HepG2 (cell line): ENCODE data around the gene CDH19.

Experiments used
- HOXA9 ChIP-seq: sonication (generic); formaldehyde crosslinking; IDR thresholded peaks from 2 replicates; pipeline ENCODE4 v1.8.1; 2022; ENCODE audit warnings: missing genetic modification reagents, mild to moderate bottlenecking, moderate library complexity, borderline replicate concordance
- IRF2 ChIP-seq: IDR thresholded peaks from 2 replicates; pipeline ENCODE4 v1.6.1; 2018; ENCODE audit warnings: missing genetic modification reagents, missing compliant biosample characterization
- MZF1 ChIP-seq: sonication (generic); formaldehyde crosslinking; IDR thresholded peaks from 2 replicates; pipeline ENCODE4 v1.8.1; 2023; ENCODE audit warnings: mild to moderate bottlenecking, missing genetic modification reagents, borderline replicate concordance
- NFRKB ChIP-seq: fragments of 450-650 bp; IDR thresholded peaks from 2 replicates; pipeline ENCODE4 v1.6.1; 2017
- SUZ12 ChIP-seq: fragments of 150-350 bp; IDR thresholded peaks from 2 replicates; pipeline ENCODE4 v1.6.1; 2014; ENCODE audit warnings: low read depth, low read length
- TF ChIP-seq, protein P1 (sequence below): sonication (generic); formaldehyde crosslinking; IDR thresholded peaks from 2 replicates; pipeline ENCODE4 v1.4.0; 2020; ENCODE audit warnings: mild to moderate bottlenecking, missing genetic modification reagents

DNA sequence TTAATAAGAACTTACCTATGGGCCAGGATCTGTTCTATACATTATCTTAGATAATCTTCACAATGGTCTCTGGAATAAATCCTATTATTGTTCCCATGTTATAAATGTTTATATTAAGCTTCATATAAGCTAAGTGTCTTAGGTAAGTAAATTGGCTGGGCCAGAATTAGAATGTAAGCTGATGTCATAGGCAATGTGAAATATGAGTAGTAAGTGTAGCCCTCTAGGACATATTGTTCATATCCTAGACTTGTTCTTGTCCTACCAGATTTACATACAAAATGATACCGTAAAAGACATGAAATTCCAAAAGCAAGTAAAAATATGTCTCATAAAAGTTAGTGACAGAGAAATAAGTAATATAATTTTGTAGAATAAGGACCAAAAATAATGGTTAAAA lies 89.9 kb downstream of the CDH19 start:
- TF ChIP-seq, protein P1, sequence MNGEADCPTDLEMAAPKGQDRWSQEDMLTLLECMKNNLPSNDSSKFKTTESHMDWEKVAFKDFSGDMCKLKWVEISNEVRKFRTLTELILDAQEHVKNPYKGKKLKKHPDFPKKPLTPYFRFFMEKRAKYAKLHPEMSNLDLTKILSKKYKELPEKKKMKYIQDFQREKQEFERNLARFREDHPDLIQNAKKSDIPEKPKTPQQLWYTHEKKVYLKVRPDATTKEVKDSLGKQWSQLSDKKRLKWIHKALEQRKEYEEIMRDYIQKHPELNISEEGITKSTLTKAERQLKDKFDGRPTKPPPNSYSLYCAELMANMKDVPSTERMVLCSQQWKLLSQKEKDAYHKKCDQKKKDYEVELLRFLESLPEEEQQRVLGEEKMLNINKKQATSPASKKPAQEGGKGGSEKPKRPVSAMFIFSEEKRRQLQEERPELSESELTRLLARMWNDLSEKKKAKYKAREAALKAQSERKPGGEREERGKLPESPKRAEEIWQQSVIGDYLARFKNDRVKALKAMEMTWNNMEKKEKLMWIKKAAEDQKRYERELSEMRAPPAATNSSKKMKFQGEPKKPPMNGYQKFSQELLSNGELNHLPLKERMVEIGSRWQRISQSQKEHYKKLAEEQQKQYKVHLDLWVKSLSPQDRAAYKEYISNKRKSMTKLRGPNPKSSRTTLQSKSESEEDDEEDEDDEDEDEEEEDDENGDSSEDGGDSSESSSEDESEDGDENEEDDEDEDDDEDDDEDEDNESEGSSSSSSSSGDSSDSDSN = no peak
- TF ChIP-seq NFRKB = no peak
- no peak for TF ChIP-seq HOXA9 (CRISPR knock-in tag)
- no peak for TF ChIP-seq IRF2
- TF ChIP-seq MZF1 (CRISPR knock-in tag) = no peak
- TF ChIP-seq SUZ12 = no peak
